Esophagus squamous epithelium (tissue), 4 donors: ENCODE data around the gene ZSWIM6.

Experiments used
- CTCF ChIP-seq, 6 experiments: fragments of 450-650 bp in 4 of 6; fragments of 200-600 bp in 2 of 6; sonication (generic) in 2 of 6; IDR thresholded peaks; one replicate each; pipeline ENCODE4 v1.5.1; 2016 to 2019; ENCODE audit warnings: antibody characterized with exemption in 6 of 6, mild to moderate bottlenecking in 4 of 6, moderate library complexity in 4 of 6
- POLR2A ChIP-seq, 4 donors: fragments of 450-650 bp; IDR thresholded peaks; one replicate each; pipeline ENCODE4 v1.6.1; 2017; ENCODE audit warnings: antibody characterized with exemption in 4 of 4, mild to moderate bottlenecking in 4 of 4, moderate library complexity in 3 of 4

GRCh38 chr5:61501971-61502370, 169.9 kb downstream of the ZSWIM6 start:
- TF ChIP-seq CTCF (IDR thresholded peaks at IDR 0.05) (no peak), POLR2A (IDR thresholded peaks at IDR 0.05) (no peak)
